ENCODE data around the gene LCLAT1.

DNA sequence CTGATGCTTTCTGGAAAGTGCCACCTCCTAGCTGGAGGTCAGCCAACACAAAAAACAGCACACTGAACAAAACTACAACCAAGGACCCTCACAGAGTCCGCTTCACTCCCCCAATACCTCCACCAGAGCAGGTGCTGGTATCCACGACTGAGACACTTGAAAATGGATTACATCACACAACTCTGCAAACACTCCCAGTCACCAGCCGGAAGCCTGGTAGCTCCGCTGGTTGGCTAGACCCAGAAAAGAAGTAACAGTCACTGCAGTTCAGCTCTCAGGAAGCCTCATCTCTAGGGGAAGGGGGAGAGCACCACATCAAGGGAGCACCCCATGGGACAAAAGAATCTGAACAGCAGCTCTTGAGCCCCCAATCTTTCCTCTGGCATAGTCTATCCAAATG is 175.4 kb downstream of the LCLAT1 start:
- TF ChIP-seq, protein P1, sequence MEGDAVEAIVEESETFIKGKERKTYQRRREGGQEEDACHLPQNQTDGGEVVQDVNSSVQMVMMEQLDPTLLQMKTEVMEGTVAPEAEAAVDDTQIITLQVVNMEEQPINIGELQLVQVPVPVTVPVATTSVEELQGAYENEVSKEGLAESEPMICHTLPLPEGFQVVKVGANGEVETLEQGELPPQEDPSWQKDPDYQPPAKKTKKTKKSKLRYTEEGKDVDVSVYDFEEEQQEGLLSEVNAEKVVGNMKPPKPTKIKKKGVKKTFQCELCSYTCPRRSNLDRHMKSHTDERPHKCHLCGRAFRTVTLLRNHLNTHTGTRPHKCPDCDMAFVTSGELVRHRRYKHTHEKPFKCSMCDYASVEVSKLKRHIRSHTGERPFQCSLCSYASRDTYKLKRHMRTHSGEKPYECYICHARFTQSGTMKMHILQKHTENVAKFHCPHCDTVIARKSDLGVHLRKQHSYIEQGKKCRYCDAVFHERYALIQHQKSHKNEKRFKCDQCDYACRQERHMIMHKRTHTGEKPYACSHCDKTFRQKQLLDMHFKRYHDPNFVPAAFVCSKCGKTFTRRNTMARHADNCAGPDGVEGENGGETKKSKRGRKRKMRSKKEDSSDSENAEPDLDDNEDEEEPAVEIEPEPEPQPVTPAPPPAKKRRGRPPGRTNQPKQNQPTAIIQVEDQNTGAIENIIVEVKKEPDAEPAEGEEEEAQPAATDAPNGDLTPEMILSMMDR (IDR thresholded peaks at IDR 0.05; ENCODE audit: insufficient read depth, low read length), result no peak
- TF ChIP-seq GABPA (IDR thresholded peaks at IDR 0.05; ENCODE audit: low read depth), result no peak

All from HL-60 (cell line).